ENCODE measurements around the gene MARK3. TPM values are rescaled to one million over a fixed set of nuclear protein-coding genes. Genes with fewer than 3 reads are reported as not detected.

MARK3 gene
- total and polyA plus RNA-seq, 3 donors from 2014 or later: 93.9 to 198 (median 172) TPM

DNA sequence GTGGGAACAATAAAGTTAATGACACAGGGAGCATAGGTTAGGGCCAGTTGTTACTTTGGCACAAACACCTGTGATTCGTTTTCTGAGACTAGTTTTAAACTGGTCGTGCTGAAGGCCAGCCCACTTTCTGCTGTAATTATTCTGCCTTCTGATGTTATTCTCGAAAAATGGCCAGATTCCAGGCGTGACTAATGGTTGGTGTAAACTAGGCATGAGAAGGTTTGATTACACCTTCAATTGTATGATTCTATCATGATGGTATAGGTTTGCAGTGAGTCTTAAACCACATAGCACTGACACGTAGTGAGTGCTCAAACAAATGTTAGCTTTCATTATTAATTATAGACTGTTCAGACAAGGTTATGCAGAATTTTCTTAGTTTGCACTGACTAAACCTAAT lies 98.4 kb downstream of the MARK3 start:
- H3K27me3 ChIP-seq: no peaks in the 10 kb centered on the region
- TF ChIP-seq POLR2A (IDR thresholded peaks at IDR 0.05): no peak
- TF ChIP-seq, protein P1, sequence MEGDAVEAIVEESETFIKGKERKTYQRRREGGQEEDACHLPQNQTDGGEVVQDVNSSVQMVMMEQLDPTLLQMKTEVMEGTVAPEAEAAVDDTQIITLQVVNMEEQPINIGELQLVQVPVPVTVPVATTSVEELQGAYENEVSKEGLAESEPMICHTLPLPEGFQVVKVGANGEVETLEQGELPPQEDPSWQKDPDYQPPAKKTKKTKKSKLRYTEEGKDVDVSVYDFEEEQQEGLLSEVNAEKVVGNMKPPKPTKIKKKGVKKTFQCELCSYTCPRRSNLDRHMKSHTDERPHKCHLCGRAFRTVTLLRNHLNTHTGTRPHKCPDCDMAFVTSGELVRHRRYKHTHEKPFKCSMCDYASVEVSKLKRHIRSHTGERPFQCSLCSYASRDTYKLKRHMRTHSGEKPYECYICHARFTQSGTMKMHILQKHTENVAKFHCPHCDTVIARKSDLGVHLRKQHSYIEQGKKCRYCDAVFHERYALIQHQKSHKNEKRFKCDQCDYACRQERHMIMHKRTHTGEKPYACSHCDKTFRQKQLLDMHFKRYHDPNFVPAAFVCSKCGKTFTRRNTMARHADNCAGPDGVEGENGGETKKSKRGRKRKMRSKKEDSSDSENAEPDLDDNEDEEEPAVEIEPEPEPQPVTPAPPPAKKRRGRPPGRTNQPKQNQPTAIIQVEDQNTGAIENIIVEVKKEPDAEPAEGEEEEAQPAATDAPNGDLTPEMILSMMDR (IDR thresholded peaks at IDR 0.05): no peak
- intact Hi-C loops (cut with DNase I; ENCODE audit: low total_unique reads): no loop called here
- no peaks in the 10 kb centered on the region for H3K36me3 ChIP-seq (ENCODE audit: low read depth, missing control alignments)
- 62 to 65% methylated on average over 5 of the region's 5 CpGs for WGBS, 2 donors
- H3K4me1 ChIP-seq: peaks cover 6% of the 10 kb centered on the region
- no peak overlapping the region for H3K4me3 ChIP-seq
- DNase-seq: no peak
- H3K27ac ChIP-seq: no peak overlapping the region
- no peaks in the 10 kb centered on the region for H3K9me3 ChIP-seq

DNA sequence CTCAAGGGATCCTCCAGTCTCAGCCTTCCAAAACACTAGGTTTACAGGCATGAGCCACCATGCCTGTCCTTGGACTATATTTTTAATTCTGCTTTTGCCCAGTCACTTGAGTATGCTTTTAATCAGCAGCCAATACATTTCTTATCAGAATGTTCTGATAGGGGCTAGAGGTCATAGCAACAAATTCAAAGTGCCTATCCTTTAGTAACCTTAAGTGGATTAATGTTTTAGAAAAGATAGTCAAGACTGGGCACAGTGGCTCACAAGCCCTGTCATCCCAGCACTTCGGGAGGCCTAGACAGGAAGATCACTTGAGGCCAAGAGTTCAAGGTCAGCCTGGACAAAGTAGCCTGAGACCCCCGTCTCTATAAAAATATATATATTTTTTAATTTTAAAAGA lies 100.3 kb downstream of the MARK3 start:
- no peaks in the 10 kb centered on the region for H3K27me3 ChIP-seq
- no peak for DNase-seq
- H3K4me1 ChIP-seq: peaks cover 18% of the 10 kb centered on the region
- no peaks in the 10 kb centered on the region for H3K36me3 ChIP-seq (ENCODE audit: low read depth, missing control alignments)
- H3K27ac ChIP-seq: peak overlapping the region in 1 of 2 donors; percentile 63
- H3K4me3 ChIP-seq: no peak overlapping the region
- TF ChIP-seq POLR2A (IDR thresholded peaks at IDR 0.05): no peak
- TF ChIP-seq, protein P1 (IDR thresholded peaks at IDR 0.05): no peak
- 50 to 62% methylated on average over 2 of the region's 2 CpGs for WGBS, 2 donors
- no peaks in the 10 kb centered on the region for H3K9me3 ChIP-seq
- intact Hi-C loops (cut with DNase I; ENCODE audit: low total_unique reads): no loop called here

DNA sequence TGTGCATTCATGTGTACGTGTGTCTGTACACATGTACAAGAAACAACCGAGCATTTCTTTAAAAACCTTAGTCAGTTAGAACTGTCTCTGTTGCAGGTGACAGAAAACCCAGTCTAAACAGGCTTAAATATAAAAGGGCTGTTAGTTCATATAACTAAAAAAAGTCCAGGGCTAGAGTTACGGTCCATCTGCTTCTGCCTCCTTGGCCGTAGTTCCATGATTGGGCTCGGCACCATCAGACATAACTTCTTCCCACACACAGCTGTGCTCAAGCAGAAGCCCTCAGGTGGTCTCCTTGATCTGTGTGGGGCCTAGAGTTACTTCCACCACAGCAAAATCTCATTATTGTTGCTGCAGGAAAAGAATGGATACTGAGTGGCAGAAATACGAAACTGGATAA lies 102.9 kb downstream of the MARK3 start:
- Histone ChIP-seq H3K27ac (peak overlapping the region in 1 of 2 donors; percentile 64), H3K4me1 (peaks cover 28% of the 10 kb centered on the region), H3K36me3 (ENCODE audit: low read depth, missing control alignments) (no peaks in the 10 kb centered on the region), H3K4me3 (no peak overlapping the region), H3K27me3 (no peaks in the 10 kb centered on the region), H3K9me3 (no peaks in the 10 kb centered on the region)
- TF ChIP-seq, protein P1 (IDR thresholded peaks at IDR 0.05): no peak
- no peak for TF ChIP-seq POLR2A (IDR thresholded peaks at IDR 0.05)
- intact Hi-C loops (cut with DNase I; ENCODE audit: low total_unique reads): no loop called here
- DNase-seq: no peak
- WGBS, 2 donors: 52 to 59% methylated on average over 6 of the region's 6 CpGs

DNA sequence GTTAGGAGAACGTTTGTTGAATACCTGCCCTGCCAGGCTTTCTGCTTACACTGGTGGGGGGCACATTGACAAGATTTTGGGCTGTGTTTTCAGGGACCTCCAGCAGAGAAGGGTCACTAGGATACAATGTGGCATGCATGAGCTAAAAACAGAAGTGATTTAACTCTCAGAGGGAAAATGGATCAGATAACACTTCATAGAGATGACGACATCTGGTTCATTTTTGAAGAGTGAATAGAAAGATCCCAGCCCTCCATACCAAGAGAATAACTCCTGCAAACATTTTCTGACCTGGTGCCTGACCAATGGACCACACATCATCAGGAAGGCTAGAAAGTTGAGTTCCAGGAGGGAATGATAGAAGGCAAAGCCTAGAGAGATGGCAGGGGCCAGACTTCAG lies 103.7 kb downstream of the MARK3 start:
- WGBS, 2 donors: 39 to 49% methylated on average over 2 of the region's 2 CpGs
- peaks cover 28% of the 10 kb centered on the region for H3K4me1 ChIP-seq
- intact Hi-C loops (cut with DNase I; ENCODE audit: low total_unique reads): no loop called here
- no peaks in the 10 kb centered on the region for H3K9me3 ChIP-seq
- no peaks in the 10 kb centered on the region for H3K36me3 ChIP-seq (ENCODE audit: low read depth, missing control alignments)
- DNase-seq: no peak
- no peak overlapping the region for H3K4me3 ChIP-seq
- no peaks in the 10 kb centered on the region for H3K27me3 ChIP-seq
- TF ChIP-seq, protein P1 (IDR thresholded peaks at IDR 0.05): no peak
- no peak for TF ChIP-seq POLR2A (IDR thresholded peaks at IDR 0.05)
- H3K27ac ChIP-seq: peak overlapping the region; percentile 48 to 64

DNA sequence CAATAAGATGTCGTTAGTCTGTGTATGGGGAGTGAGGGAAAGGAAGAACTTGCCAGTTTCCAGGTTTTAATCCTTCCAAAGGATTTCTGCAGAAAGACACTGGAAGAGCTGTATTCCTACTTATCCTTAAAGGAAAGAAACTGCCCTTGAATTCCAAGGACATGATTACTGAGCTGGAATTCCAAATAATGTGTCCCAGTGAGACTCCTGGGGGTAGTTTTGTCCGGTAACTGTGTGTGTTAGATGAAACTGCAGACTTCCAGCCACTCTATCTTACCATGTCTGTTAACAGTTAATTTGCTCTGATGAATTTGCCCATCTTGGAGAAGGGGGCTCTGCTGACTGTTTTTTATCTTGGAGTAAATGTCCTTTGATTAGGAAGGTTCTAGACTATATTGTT lies 104.4 kb downstream of the MARK3 start:
- DNase-seq: no peak
- no peak overlapping the region for H3K4me3 ChIP-seq
- TF ChIP-seq POLR2A (IDR thresholded peaks at IDR 0.05): no peak
- TF ChIP-seq, protein P1 (IDR thresholded peaks at IDR 0.05): no peak
- peaks cover 28% of the 10 kb centered on the region for H3K4me1 ChIP-seq
- no peaks in the 10 kb centered on the region for H3K36me3 ChIP-seq (ENCODE audit: low read depth, missing control alignments)
- H3K9me3 ChIP-seq: no peaks in the 10 kb centered on the region
- H3K27me3 ChIP-seq: no peaks in the 10 kb centered on the region
- peak overlapping the region in 1 of 2 donors; percentile 64 for H3K27ac ChIP-seq
- 39 to 68% methylated on average over 2 of the region's 2 CpGs for WGBS, 2 donors
- intact Hi-C loops (cut with DNase I; ENCODE audit: low total_unique reads): loop anchor here (10.0 kb wide), 1 partner anchor 105 kb away; the partner anchor contains the start of gene MARK3
